GM23338 (cell line): Measurements from ENCODE around the gene GNA12. TPM values are rescaled to one million over a fixed set of nuclear protein-coding genes. Genes with fewer than 3 reads are reported as not detected.

ENCODE experiments used
- ATAC-seq: fragments of 200-7000 bp; cut with Tn5 transposase; 3 replicates; pipeline ENCODE4 v1.9.1; 2020
- DNase-seq: peaks from one replicate; pipeline ENCODE4 v3.0.0-alpha.2; 2015; ENCODE audit warnings: low spot score
- H2AFZ ChIP-seq: fragments of 200-600 bp; sonication (generic); 2 replicates; pipeline ENCODE4 v1.8.0; 2016; ENCODE audit warnings: antibody characterized with exemption, mild to moderate bottlenecking, moderate library complexity
- H3F3A ChIP-seq: fragments of 200-600 bp; sonication (generic); replicated peaks from 2 replicates; pipeline ENCODE4 v1.8.0; 2017; ENCODE audit warnings: antibody characterized with exemption, mixed run types, low read depth
- H3K27ac ChIP-seq: fragments of 200-600 bp; sonication (generic); 2 replicates; pipeline ENCODE4 v1.6.1; 2016; ENCODE audit warnings: low read depth
- H3K27me3 ChIP-seq: fragments of 200-600 bp; sonication (generic); 2 replicates; pipeline ENCODE4 v1.8.0; 2016; ENCODE audit warnings: mild to moderate bottlenecking, mixed run types, moderate library complexity; ENCODE audit not compliant: insufficient read depth
- H3K36me3 ChIP-seq: fragments of 200-600 bp; sonication (generic); 2 replicates; pipeline ENCODE4 v1.8.0; 2016; ENCODE audit warnings: mild to moderate bottlenecking; ENCODE audit not compliant: insufficient read depth
- H3K4me1 ChIP-seq: fragments of 200-600 bp; sonication (generic); 2 replicates; pipeline ENCODE4 v1.8.0; 2016; ENCODE audit warnings: mild to moderate bottlenecking, moderate library complexity; ENCODE audit not compliant: insufficient read depth
- H3K4me2 ChIP-seq: fragments of 200-600 bp; sonication (generic); 2 replicates; pipeline ENCODE4 v1.7.1; 2017; ENCODE audit warnings: mixed run types
- H3K4me3 ChIP-seq: fragments of 200-600 bp; sonication (generic); 2 replicates; pipeline ENCODE4 v1.6.1; 2016; ENCODE audit warnings: mixed run types
- H3K79me2 ChIP-seq: fragments of 200-600 bp; sonication (generic); replicated peaks from 2 replicates; pipeline ENCODE4 v1.8.0; 2017; ENCODE audit warnings: mild to moderate bottlenecking; ENCODE audit not compliant: insufficient read depth
- H3K9me2 ChIP-seq: fragments of 200-600 bp; sonication (generic); 2 replicates; pipeline ENCODE4 v1.8.0; 2017; ENCODE audit not compliant: insufficient read depth
- H4K20me1 ChIP-seq: fragments of 200-600 bp; sonication (generic); replicated peaks from 2 replicates; pipeline ENCODE4 v1.8.0; 2017; ENCODE audit warnings: mild to moderate bottlenecking; ENCODE audit not compliant: insufficient read depth
- H3K27ac Mint-ChIP-seq: 2 replicates; pipeline ENCODE4 v1.8.0; 2020; ENCODE audit warnings: inconsistent platforms, mild to moderate bottlenecking, moderate library complexity, mixed read lengths
- H3K27me3 Mint-ChIP-seq: 3 replicates; pipeline ENCODE4 v1.8.0; 2022; ENCODE audit warnings: low read depth, mild to moderate bottlenecking, moderate library complexity, mixed read lengths, inconsistent platforms; ENCODE audit not compliant: insufficient read depth, poor library complexity
- H3K36me3 Mint-ChIP-seq: 3 replicates; pipeline ENCODE4 v1.8.0; 2021; ENCODE audit warnings: low read depth, mild to moderate bottlenecking, inconsistent platforms, moderate library complexity, mixed read lengths
- H3K4me1 Mint-ChIP-seq: 3 replicates; pipeline ENCODE4 v1.8.0; 2020; ENCODE audit warnings: mild to moderate bottlenecking, inconsistent platforms, mixed read lengths
- H3K4me3 Mint-ChIP-seq: 3 replicates; pipeline ENCODE4 v1.8.0; 2021; ENCODE audit warnings: moderate library complexity, mild to moderate bottlenecking, inconsistent platforms, mixed read lengths
- H3K9me3 Mint-ChIP-seq: 3 replicates; pipeline ENCODE4 v1.8.0; 2020; ENCODE audit warnings: moderate library complexity, mild to moderate bottlenecking, inconsistent platforms, mixed read lengths
- CREB1 ChIP-seq: fragments of 250-450 bp; sonication (Bioruptor Pico); IDR thresholded peaks from 2 replicates; pipeline ENCODE4 v1.5.0; 2020; ENCODE audit warnings: low read depth, mild to moderate bottlenecking, moderate library complexity
- EZH2 ChIP-seq: fragments of 200-600 bp; sonication (generic); IDR thresholded peaks from one replicate; pipeline ENCODE4 v1.8.0; 2017; ENCODE audit warnings: antibody characterized with exemption, mild to moderate bottlenecking, low read depth; ENCODE audit not compliant: unreplicated experiment
- EZH2phosphoT487 ChIP-seq: fragments of 200-600 bp; sonication (generic); IDR thresholded peaks from one replicate; pipeline ENCODE4 v1.8.1; 2018; ENCODE audit warnings: antibody characterized with exemption; ENCODE audit not compliant: unreplicated experiment
- JUNB ChIP-seq: IDR thresholded peaks from one replicate; pipeline ENCODE4 v1.6.1; 2016; ENCODE audit warnings: antibody characterized with exemption; ENCODE audit not compliant: unreplicated experiment
- NANOG ChIP-seq: IDR thresholded peaks from 2 replicates; pipeline ENCODE4 v1.6.1; 2016; ENCODE audit warnings: antibody characterized with exemption, borderline replicate concordance
- POLR2AphosphoS5 ChIP-seq: IDR thresholded peaks from 2 replicates; pipeline ENCODE4 v1.6.1; 2016; ENCODE audit warnings: antibody characterized with exemption, low read depth
- STAT1 ChIP-seq: IDR thresholded peaks from one replicate; pipeline ENCODE4 v1.6.1; 2016; ENCODE audit warnings: antibody characterized with exemption; ENCODE audit not compliant: unreplicated experiment
- ZNF114 ChIP-seq: fragments of 250-450 bp; sonication (Bioruptor Pico); IDR thresholded peaks from 2 replicates; pipeline ENCODE4 v1.5.0; 2020; ENCODE audit warnings: mild to moderate bottlenecking, moderate library complexity
- ZNF331 ChIP-seq: fragments of 250-450 bp; sonication (Bioruptor Pico); IDR thresholded peaks from 2 replicates; pipeline ENCODE4 v1.5.0; 2020; ENCODE audit warnings: low read depth, mild to moderate bottlenecking, moderate library complexity
- polyA plus RNA-seq: library from polyadenylated mRNA; unstranded; fragments of >200 nt; fragmentation: Nextera tagmentation; extraction: Ambion mirVana; gene quantifications from 2 replicates; pipeline ENCODE4 v1.2.1, GENCODE V29; 2016
- total RNA-seq: library from RNA; depleted of rRNA; stranded (reverse); fragments of >200 nt; shearing (Covaris generic); gene quantifications from 2 replicates; pipeline ENCODE4 v1.2.3, GENCODE V29; 2014
- TF ChIP-seq, protein P1 (sequence below): IDR thresholded peaks from one replicate; pipeline ENCODE4 v1.6.1; 2018; ENCODE audit warnings: antibody characterized with exemption; ENCODE audit not compliant: unreplicated experiment
- TF ChIP-seq, protein P2 (sequence below): IDR thresholded peaks from 2 replicates; pipeline ENCODE4 v1.6.1; 2016; ENCODE audit warnings: antibody characterized with exemption
- TF ChIP-seq, protein P3 (sequence below): fragments of 250-450 bp; sonication (Bioruptor Pico); IDR thresholded peaks from 2 replicates; pipeline ENCODE4 v1.5.0; 2020; ENCODE audit warnings: mild to moderate bottlenecking, moderate library complexity

The GNA12 gene
- total and polyA plus RNA-seq, 2 experiments from 2014 or later, result 24.0 to 87.7 TPM

DNA sequence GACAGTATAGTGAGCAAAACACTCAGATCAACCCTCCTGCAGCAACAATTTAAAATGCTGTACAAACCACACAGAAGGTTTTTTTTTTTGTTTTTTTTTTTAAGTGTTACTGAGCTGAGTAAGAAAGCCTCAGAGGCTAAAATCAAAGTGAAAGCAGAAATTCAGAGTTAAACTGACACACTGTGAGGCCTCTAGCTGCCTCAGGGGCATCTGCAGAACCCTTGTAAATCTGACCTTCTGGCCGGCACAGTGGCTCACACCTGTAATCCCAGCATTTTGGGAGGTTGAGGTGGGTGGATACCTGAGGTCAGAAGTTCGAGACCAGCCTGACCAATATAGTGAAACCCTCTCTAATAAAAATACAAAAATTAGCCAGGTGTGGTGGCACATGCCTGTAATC lies 7.4 kb upstream of the GNA12 start:
- Mint-ChIP-seq H3K27ac (no peak overlapping the region), H3K9me3 (no peaks in the 10 kb centered on the region), H3K4me1 (no peaks in the 10 kb centered on the region), H3K36me3 (no peaks in the 10 kb centered on the region), H3K27me3 (peaks cover 8% of the 10 kb centered on the region), H3K4me3 (no peak overlapping the region)
- Histone ChIP-seq H3F3A (no peaks in the 10 kb centered on the region), H3K79me2 (no peaks in the 10 kb centered on the region), H3K4me3 (no peak overlapping the region), H3K27me3 (no peaks in the 10 kb centered on the region), H3K9me2 (peaks cover 6% of the 10 kb centered on the region; the same call in 1 of the 2 replicates), H2AFZ (no peak overlapping the region), H4K20me1 (no peaks in the 10 kb centered on the region), H3K36me3 (no peaks in the 10 kb centered on the region), H3K27ac (no peak overlapping the region), H3K4me2 (no peak overlapping the region), H3K4me1 (no peaks in the 10 kb centered on the region)
- ATAC-seq, result no peak
- TF ChIP-seq JUNB (no peak), POLR2AphosphoS5 (no peak), ZNF331 (no peak), NANOG (no peak), ZNF114 (CRISPR knock-in tag) (no peak), STAT1 (no peak), CREB1 (CRISPR knock-in tag) (no peak), EZH2 (no peak), EZH2phosphoT487 (no peak)
- TF ChIP-seq, protein P1, sequence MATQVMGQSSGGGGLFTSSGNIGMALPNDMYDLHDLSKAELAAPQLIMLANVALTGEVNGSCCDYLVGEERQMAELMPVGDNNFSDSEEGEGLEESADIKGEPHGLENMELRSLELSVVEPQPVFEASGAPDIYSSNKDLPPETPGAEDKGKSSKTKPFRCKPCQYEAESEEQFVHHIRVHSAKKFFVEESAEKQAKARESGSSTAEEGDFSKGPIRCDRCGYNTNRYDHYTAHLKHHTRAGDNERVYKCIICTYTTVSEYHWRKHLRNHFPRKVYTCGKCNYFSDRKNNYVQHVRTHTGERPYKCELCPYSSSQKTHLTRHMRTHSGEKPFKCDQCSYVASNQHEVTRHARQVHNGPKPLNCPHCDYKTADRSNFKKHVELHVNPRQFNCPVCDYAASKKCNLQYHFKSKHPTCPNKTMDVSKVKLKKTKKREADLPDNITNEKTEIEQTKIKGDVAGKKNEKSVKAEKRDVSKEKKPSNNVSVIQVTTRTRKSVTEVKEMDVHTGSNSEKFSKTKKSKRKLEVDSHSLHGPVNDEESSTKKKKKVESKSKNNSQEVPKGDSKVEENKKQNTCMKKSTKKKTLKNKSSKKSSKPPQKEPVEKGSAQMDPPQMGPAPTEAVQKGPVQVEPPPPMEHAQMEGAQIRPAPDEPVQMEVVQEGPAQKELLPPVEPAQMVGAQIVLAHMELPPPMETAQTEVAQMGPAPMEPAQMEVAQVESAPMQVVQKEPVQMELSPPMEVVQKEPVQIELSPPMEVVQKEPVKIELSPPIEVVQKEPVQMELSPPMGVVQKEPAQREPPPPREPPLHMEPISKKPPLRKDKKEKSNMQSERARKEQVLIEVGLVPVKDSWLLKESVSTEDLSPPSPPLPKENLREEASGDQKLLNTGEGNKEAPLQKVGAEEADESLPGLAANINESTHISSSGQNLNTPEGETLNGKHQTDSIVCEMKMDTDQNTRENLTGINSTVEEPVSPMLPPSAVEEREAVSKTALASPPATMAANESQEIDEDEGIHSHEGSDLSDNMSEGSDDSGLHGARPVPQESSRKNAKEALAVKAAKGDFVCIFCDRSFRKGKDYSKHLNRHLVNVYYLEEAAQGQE, result no peak
- TF ChIP-seq, protein P2, sequence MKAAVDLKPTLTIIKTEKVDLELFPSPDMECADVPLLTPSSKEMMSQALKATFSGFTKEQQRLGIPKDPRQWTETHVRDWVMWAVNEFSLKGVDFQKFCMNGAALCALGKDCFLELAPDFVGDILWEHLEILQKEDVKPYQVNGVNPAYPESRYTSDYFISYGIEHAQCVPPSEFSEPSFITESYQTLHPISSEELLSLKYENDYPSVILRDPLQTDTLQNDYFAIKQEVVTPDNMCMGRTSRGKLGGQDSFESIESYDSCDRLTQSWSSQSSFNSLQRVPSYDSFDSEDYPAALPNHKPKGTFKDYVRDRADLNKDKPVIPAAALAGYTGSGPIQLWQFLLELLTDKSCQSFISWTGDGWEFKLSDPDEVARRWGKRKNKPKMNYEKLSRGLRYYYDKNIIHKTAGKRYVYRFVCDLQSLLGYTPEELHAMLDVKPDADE, result no peak
- TF ChIP-seq, protein P3, sequence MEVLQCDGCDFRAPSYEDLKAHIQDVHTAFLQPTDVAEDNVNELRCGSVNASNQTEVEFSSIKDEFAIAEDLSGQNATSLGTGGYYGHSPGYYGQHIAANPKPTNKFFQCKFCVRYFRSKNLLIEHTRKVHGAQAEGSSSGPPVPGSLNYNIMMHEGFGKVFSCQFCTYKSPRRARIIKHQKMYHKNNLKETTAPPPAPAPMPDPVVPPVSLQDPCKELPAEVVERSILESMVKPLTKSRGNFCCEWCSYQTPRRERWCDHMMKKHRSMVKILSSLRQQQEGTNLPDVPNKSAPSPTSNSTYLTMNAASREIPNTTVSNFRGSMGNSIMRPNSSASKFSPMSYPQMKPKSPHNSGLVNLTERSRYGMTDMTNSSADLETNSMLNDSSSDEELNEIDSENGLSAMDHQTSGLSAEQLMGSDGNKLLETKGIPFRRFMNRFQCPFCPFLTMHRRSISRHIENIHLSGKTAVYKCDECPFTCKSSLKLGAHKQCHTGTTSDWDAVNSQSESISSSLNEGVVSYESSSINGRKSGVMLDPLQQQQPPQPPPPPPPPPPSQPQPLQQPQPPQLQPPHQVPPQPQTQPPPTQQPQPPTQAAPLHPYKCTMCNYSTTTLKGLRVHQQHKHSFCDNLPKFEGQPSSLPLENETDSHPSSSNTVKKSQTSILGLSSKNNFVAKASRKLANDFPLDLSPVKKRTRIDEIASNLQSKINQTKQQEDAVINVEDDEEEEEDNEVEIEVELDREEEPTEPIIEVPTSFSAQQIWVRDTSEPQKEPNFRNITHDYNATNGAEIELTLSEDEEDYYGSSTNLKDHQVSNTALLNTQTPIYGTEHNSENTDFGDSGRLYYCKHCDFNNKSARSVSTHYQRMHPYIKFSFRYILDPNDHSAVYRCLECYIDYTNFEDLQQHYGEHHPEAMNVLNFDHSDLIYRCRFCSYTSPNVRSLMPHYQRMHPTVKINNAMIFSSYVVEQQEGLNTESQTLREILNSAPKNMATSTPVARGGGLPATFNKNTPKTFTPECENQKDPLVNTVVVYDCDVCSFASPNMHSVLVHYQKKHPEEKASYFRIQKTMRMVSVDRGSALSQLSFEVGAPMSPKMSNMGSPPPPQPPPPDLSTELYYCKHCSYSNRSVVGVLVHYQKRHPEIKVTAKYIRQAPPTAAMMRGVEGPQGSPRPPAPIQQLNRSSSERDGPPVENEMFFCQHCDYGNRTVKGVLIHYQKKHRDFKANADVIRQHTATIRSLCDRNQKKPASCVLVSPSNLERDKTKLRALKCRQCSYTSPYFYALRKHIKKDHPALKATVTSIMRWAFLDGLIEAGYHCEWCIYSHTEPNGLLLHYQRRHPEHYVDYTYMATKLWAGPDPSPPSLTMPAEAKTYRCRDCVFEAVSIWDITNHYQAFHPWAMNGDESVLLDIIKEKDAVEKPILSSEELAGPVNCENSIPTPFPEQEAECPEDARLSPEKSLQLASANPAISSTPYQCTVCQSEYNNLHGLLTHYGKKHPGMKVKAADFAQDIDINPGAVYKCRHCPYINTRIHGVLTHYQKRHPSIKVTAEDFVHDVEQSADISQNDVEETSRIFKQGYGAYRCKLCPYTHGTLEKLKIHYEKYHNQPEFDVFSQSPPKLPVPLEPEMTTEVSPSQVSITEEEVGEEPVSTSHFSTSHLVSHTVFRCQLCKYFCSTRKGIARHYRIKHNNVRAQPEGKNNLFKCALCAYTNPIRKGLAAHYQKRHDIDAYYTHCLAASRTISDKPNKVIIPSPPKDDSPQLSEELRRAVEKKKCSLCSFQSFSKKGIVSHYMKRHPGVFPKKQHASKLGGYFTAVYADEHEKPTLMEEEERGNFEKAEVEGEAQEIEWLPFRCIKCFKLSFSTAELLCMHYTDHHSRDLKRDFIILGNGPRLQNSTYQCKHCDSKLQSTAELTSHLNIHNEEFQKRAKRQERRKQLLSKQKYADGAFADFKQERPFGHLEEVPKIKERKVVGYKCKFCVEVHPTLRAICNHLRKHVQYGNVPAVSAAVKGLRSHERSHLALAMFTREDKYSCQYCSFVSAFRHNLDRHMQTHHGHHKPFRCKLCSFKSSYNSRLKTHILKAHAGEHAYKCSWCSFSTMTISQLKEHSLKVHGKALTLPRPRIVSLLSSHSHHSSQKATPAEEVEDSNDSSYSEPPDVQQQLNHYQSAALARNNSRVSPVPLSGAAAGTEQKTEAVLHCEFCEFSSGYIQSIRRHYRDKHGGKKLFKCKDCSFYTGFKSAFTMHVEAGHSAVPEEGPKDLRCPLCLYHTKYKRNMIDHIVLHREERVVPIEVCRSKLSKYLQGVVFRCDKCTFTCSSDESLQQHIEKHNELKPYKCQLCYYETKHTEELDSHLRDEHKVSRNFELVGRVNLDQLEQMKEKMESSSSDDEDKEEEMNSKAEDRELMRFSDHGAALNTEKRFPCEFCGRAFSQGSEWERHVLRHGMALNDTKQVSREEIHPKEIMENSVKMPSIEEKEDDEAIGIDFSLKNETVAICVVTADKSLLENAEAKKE (CRISPR knock-in tag), result no peak
- DNase-seq, result no peak
